Stimulated activated naive CD8-positive, alpha-beta T cell treated with anti-CD3 and anti-CD28 coated beads, Interleukin-15, Interleukin-2, amounts not matched to agents 100 ng/mL and 50 ng/mL, for 24 hours (primary cell): ENCODE results near the gene EEF1A2.

Experiments used
- H3K27ac Mint-ChIP-seq: one replicate; pipeline ENCODE4 v1.8.0; 2021; ENCODE audit warnings: mild to moderate bottlenecking, mixed read lengths
- H3K27me3 Mint-ChIP-seq: one replicate; pipeline ENCODE4 v1.8.0; 2021; ENCODE audit warnings: mixed read lengths
- H3K36me3 Mint-ChIP-seq: one replicate; pipeline ENCODE4 v1.8.0; 2021; ENCODE audit warnings: low read depth, mixed read lengths
- H3K4me1 Mint-ChIP-seq: one replicate; pipeline ENCODE4 v1.8.0; 2021; ENCODE audit warnings: low read depth, mixed read lengths
- H3K4me3 Mint-ChIP-seq: one replicate; pipeline ENCODE4 v1.8.0; 2021; ENCODE audit warnings: mild to moderate bottlenecking, mixed read lengths
- H3K9me3 Mint-ChIP-seq: one replicate; pipeline ENCODE4 v1.8.0; 2021; ENCODE audit warnings: mixed read lengths

The EEF1A2 gene

GRCh38 chr20:63540417-63541186, 41.7 kb upstream of the EEF1A2 start:
- Mint-ChIP-seq H3K9me3 (no peaks in the 10 kb centered on the region), H3K4me3 (no peak overlapping the region), H3K27me3 (no peaks in the 10 kb centered on the region), H3K27ac (no peak overlapping the region), H3K36me3 (no peaks in the 10 kb centered on the region), H3K4me1 (peaks cover 20% of the 10 kb centered on the region)

GRCh38 chr20:63539441-63540370, 40.8 kb upstream of the EEF1A2 start:
- H3K27ac Mint-ChIP-seq = no peak overlapping the region
- no peak overlapping the region for H3K4me3 Mint-ChIP-seq
- no peaks in the 10 kb centered on the region for H3K36me3 Mint-ChIP-seq
- peaks cover 20% of the 10 kb centered on the region for H3K4me1 Mint-ChIP-seq
- no peaks in the 10 kb centered on the region for H3K27me3 Mint-ChIP-seq
- H3K9me3 Mint-ChIP-seq = no peaks in the 10 kb centered on the region

- Mint-ChIP-seq H3K27ac (no peak overlapping the region), H3K36me3 (no peaks in the 10 kb centered on the region), H3K4me3 (no peak overlapping the region), H3K27me3 (no peaks in the 10 kb centered on the region), H3K9me3 (no peaks in the 10 kb centered on the region), H3K4me1 (peaks cover 20% of the 10 kb centered on the region)
Observed at GRCh38 chr20:63539092-63539430, 40.2 kb upstream of the EEF1A2 start.

GRCh38 chr20:63538204-63539091, 39.6 kb upstream of the EEF1A2 start:
- H3K27me3 Mint-ChIP-seq = no peaks in the 10 kb centered on the region
- H3K27ac Mint-ChIP-seq = no peak overlapping the region

GRCh38 chr20:63537525-63538203, 38.8 kb upstream of the EEF1A2 start:
- Mint-ChIP-seq H3K4me1 (peaks cover 20% of the 10 kb centered on the region), H3K27me3 (no peaks in the 10 kb centered on the region)

More at GRCh38 chr20:63538204-63539091, 39.6 kb upstream of the EEF1A2 start:
- Mint-ChIP-seq H3K4me3 (no peak overlapping the region), H3K4me1 (peaks cover 20% of the 10 kb centered on the region), H3K36me3 (no peaks in the 10 kb centered on the region), H3K9me3 (no peaks in the 10 kb centered on the region)

GRCh38 chr20:63536997-63537524, 38.2 kb upstream of the EEF1A2 start, which contains the start of gene PTK6:
Gene PTK6, minus strand, starts transcription at chr20:63537376. Its CDS starts 62 bp downstream, at chr20:63537314.
- Mint-ChIP-seq H3K9me3 (no peaks in the 10 kb centered on the region), H3K27ac (peak within 1 kb of the TSS; percentile 63), H3K4me1 (peaks cover 20% of the 10 kb centered on the region), H3K36me3 (no peaks in the 10 kb centered on the region), H3K27me3 (no peaks in the 10 kb centered on the region), H3K4me3 (peak within 1 kb of the TSS; percentile 60)

More at GRCh38 chr20:63537525-63538203, 38.8 kb upstream of the EEF1A2 start:
- Mint-ChIP-seq H3K36me3 (no peaks in the 10 kb centered on the region), H3K9me3 (no peaks in the 10 kb centered on the region), H3K4me3 (peak overlapping the region; percentile 60), H3K27ac (peak overlapping the region; percentile 63)

- H3K4me3 Mint-ChIP-seq = no peak overlapping the region
- no peaks in the 10 kb centered on the region for H3K36me3 Mint-ChIP-seq
- peaks cover 20% of the 10 kb centered on the region for H3K4me1 Mint-ChIP-seq
- H3K27me3 Mint-ChIP-seq = no peaks in the 10 kb centered on the region
- H3K27ac Mint-ChIP-seq = no peak overlapping the region
- H3K9me3 Mint-ChIP-seq = no peaks in the 10 kb centered on the region
Observed at GRCh38 chr20:63536241-63536977, 37.5 kb upstream of the EEF1A2 start.

- Mint-ChIP-seq H3K27ac (no peak overlapping the region), H3K9me3 (no peaks in the 10 kb centered on the region), H3K36me3 (no peaks in the 10 kb centered on the region), H3K4me3 (no peak overlapping the region), H3K27me3 (no peaks in the 10 kb centered on the region), H3K4me1 (peaks cover 20% of the 10 kb centered on the region)
Observed at GRCh38 chr20:63534831-63535651, 36.2 kb upstream of the EEF1A2 start.

- peaks cover 20% of the 10 kb centered on the region for H3K4me1 Mint-ChIP-seq
- H3K4me3 Mint-ChIP-seq = no peak overlapping the region
- H3K27ac Mint-ChIP-seq = no peak overlapping the region
- H3K36me3 Mint-ChIP-seq = no peaks in the 10 kb centered on the region
- H3K27me3 Mint-ChIP-seq = no peaks in the 10 kb centered on the region
- no peaks in the 10 kb centered on the region for H3K9me3 Mint-ChIP-seq
Observed at GRCh38 chr20:63534427-63534830, 35.5 kb upstream of the EEF1A2 start.

- H3K27me3 Mint-ChIP-seq = no peaks in the 10 kb centered on the region
- no peaks in the 10 kb centered on the region for H3K9me3 Mint-ChIP-seq
- H3K4me3 Mint-ChIP-seq = no peak overlapping the region
- no peaks in the 10 kb centered on the region for H3K36me3 Mint-ChIP-seq
- peaks cover 20% of the 10 kb centered on the region for H3K4me1 Mint-ChIP-seq
- H3K27ac Mint-ChIP-seq = no peak overlapping the region
Observed at GRCh38 chr20:63533871-63534393, 35.0 kb upstream of the EEF1A2 start.

GRCh38 chr20:63533388-63533787, 34.5 kb upstream of the EEF1A2 start:
- no peaks in the 10 kb centered on the region for H3K9me3 Mint-ChIP-seq
- no peaks in the 10 kb centered on the region for H3K27me3 Mint-ChIP-seq
- peaks cover 16% of the 10 kb centered on the region for H3K4me1 Mint-ChIP-seq
- H3K27ac Mint-ChIP-seq = no peak overlapping the region
- no peak overlapping the region for H3K4me3 Mint-ChIP-seq
- H3K36me3 Mint-ChIP-seq = no peaks in the 10 kb centered on the region

GRCh38 chr20:63532449-63532971, 33.6 kb upstream of the EEF1A2 start:
- Mint-ChIP-seq H3K4me3 (no peak overlapping the region), H3K9me3 (no peaks in the 10 kb centered on the region), H3K36me3 (no peaks in the 10 kb centered on the region), H3K4me1 (peaks cover 7% of the 10 kb centered on the region), H3K27me3 (no peaks in the 10 kb centered on the region), H3K27ac (no peak overlapping the region)
